IMR-90 (cell line): ENCODE results near the gene SH2D6. TPM values are rescaled to one million over a fixed set of nuclear protein-coding genes. Genes with fewer than 3 reads are reported as not detected.

Source experiments
- ATAC-seq: fragments of 200-7000 bp; cut with Tn5 transposase; 2 replicates; pipeline ENCODE4 v1.9.1; 2020; ENCODE audit warnings: low read depth, mild to moderate bottlenecking, moderate library complexity
- BruUV-seq: library from RNA; stranded (reverse); fragments of 400-500 nt; replicated peaks from 2 replicates; lab custom pipeline; 2021; lab: Mats Ljungman, UMichigan
- CTCF ChIA-PET: fragments of 300-600 bp; formaldehyde crosslinking; extraction: SDS; loops from one replicate; lab custom pipeline; 2021; ENCODE audit warnings: antibody characterized with exemption; lab: Yijun Ruan, JAX
- POLR2A ChIA-PET: fragments of 300-600 bp; sonication (Branson Sonifier 250); formaldehyde crosslinking; loops from one replicate; lab custom pipeline; 2022; ENCODE audit warnings: antibody characterized with exemption; ENCODE audit not compliant: unreplicated experiment; lab: Charles Lee
- DNase-seq: peaks from one replicate; pipeline ENCODE4 v3.0.0; 2013
- H2AFZ ChIP-seq: replicated peaks from 2 replicates; pipeline ENCODE3; 2013; ENCODE audit warnings: low read length, mild to moderate bottlenecking; ENCODE audit not compliant: poor library complexity
- H2AK5ac ChIP-seq: 2 replicates; pipeline ENCODE4 v1.6.1; 2013; ENCODE audit warnings: low read depth, low read length, inconsistent platforms
- H2AK9ac ChIP-seq: replicated peaks from 2 replicates; pipeline ENCODE3; 2013; ENCODE audit warnings: mild to moderate bottlenecking, low read depth, low read length, moderate library complexity; ENCODE audit not compliant: poor library complexity
- H2BK120ac ChIP-seq: 2 replicates; pipeline ENCODE4 v1.6.1; 2013; ENCODE audit warnings: low read depth, low read length, inconsistent platforms
- H2BK15ac ChIP-seq: 3 replicates; pipeline ENCODE4 v1.6.1; 2013; ENCODE audit warnings: low read depth, low read length, inconsistent platforms
- H2BK20ac ChIP-seq: 2 replicates; pipeline ENCODE4 v1.6.1; 2013; ENCODE audit warnings: low read depth, mild to moderate bottlenecking, inconsistent platforms, low read length, moderate library complexity
- H2BK5ac ChIP-seq: 2 replicates; pipeline ENCODE4 v1.6.1; 2013; ENCODE audit warnings: mild to moderate bottlenecking, low read depth, low read length, inconsistent platforms; ENCODE audit not compliant: poor library complexity, severe bottlenecking
- H3K14ac ChIP-seq: replicated peaks from 2 replicates; pipeline ENCODE4 v1.6.1; 2013; ENCODE audit warnings: low read depth, low read length, inconsistent platforms
- H3K18ac ChIP-seq: 2 replicates; pipeline ENCODE4 v1.6.1; 2013; ENCODE audit warnings: low read depth, low read length, control low read depth
- H3K23ac ChIP-seq: 2 replicates; pipeline ENCODE4 v1.6.1; 2013; ENCODE audit warnings: low read depth, low read length, inconsistent platforms
- H3K27ac ChIP-seq: 2 replicates; pipeline ENCODE4 v1.5.1; 2013; ENCODE audit warnings: mild to moderate bottlenecking, control low read depth, low read length; ENCODE audit not compliant: insufficient read depth
- H3K27me3 ChIP-seq: 2 replicates; pipeline ENCODE4 v1.6.1; 2013; ENCODE audit warnings: low read length; ENCODE audit not compliant: control insufficient read depth, insufficient read depth
- H3K36me3 ChIP-seq: 2 replicates; pipeline ENCODE4 v1.6.1; 2013; ENCODE audit warnings: low read length, mixed read lengths; ENCODE audit not compliant: control insufficient read depth, insufficient read depth
- H3K4ac ChIP-seq: 2 replicates; pipeline ENCODE4 v1.6.1; 2013; ENCODE audit warnings: low read depth, low read length, inconsistent platforms
- H3K4me1 ChIP-seq: 2 replicates; pipeline ENCODE4 v1.6.1; 2013; ENCODE audit warnings: low read length, mixed read lengths; ENCODE audit not compliant: control insufficient read depth, insufficient read depth
- H3K4me2 ChIP-seq: 2 replicates; pipeline ENCODE4 v1.6.1; 2013; ENCODE audit warnings: low read depth, mild to moderate bottlenecking, control low read depth, low read length, moderate library complexity
- H3K4me3 ChIP-seq: 2 replicates; pipeline ENCODE4 v1.5.1; 2013; ENCODE audit warnings: low read depth, mild to moderate bottlenecking, control low read depth, low read length, moderate library complexity; ENCODE audit not compliant: insufficient read depth
- H3K56ac ChIP-seq: 2 replicates; pipeline ENCODE4 v1.6.1; 2013; ENCODE audit warnings: low read length, inconsistent platforms; ENCODE audit not compliant: insufficient read depth; ENCODE audit errors: extremely low read depth
- H3K79me1 ChIP-seq, 2 experiments: 2 replicates each; pipeline ENCODE4 v1.6.1; 2013; ENCODE audit warnings: low read length in 2 of 2, inconsistent platforms in 1 of 2, low read depth in 1 of 2
- H3K9ac ChIP-seq: 2 replicates; pipeline ENCODE4 v1.6.1; 2013; ENCODE audit warnings: low read depth, low read length, control low read depth
- H3K9me1 ChIP-seq: 2 replicates; pipeline ENCODE4 v1.6.1; 2013; ENCODE audit warnings: low read length, inconsistent platforms; ENCODE audit not compliant: insufficient read depth
- H3K9me3 ChIP-seq: 2 replicates; pipeline ENCODE4 v1.6.1; 2013; ENCODE audit warnings: low read length; ENCODE audit not compliant: control insufficient read depth, insufficient read depth
- H4K20me1 ChIP-seq: 2 replicates; pipeline ENCODE4 v1.6.1; 2013; ENCODE audit warnings: low read length, inconsistent platforms; ENCODE audit not compliant: insufficient read depth
- H4K5ac ChIP-seq: 2 replicates; pipeline ENCODE4 v1.6.1; 2013; ENCODE audit warnings: mild to moderate bottlenecking, low read depth, low read length, control low read depth
- H4K8ac ChIP-seq, 2 experiments: 2 replicates each; pipeline ENCODE4 v1.6.1; 2013; ENCODE audit warnings: low read depth in 2 of 2, low read length in 2 of 2, control low read depth in 1 of 2, inconsistent platforms in 1 of 2
- H4K91ac ChIP-seq: 2 replicates; pipeline ENCODE4 v1.6.1; 2013; ENCODE audit warnings: low read depth, low read length, inconsistent platforms; ENCODE audit not compliant: insufficient read depth
- BHLHE40 ChIP-seq: fragments of 150-350 bp; IDR thresholded peaks from 2 replicates; pipeline ENCODE4 v1.6.1; 2016; ENCODE audit warnings: mild to moderate bottlenecking, low read depth, low read length
- CEBPB ChIP-seq: IDR thresholded peaks from 2 replicates; pipeline ENCODE4 v1.6.1; 2012; ENCODE audit warnings: low read depth, low read length, improper control_type of control experiment
- CHD1 ChIP-seq: IDR thresholded peaks from 2 replicates; pipeline ENCODE4 v1.6.1; 2012; ENCODE audit warnings: low read depth, low read length, improper control_type of control experiment
- FOS ChIP-seq: fragments of 150-350 bp; IDR thresholded peaks from 2 replicates; pipeline ENCODE4 v1.6.1; 2016; ENCODE audit warnings: low read depth, low read length
- MAFK ChIP-seq: IDR thresholded peaks from 2 replicates; pipeline ENCODE4 v1.6.1; 2012; ENCODE audit warnings: low read depth, low read length, improper control_type of control experiment
- MAZ ChIP-seq: IDR thresholded peaks from 2 replicates; pipeline ENCODE4 v1.6.1; 2012; ENCODE audit warnings: low read depth, mild to moderate bottlenecking, low read length, improper control_type of control experiment, moderate library complexity, borderline replicate concordance
- MXI1 ChIP-seq: IDR thresholded peaks from 2 replicates; pipeline ENCODE4 v1.6.1; 2012; ENCODE audit warnings: low read depth, mild to moderate bottlenecking, low read length, moderate library complexity, borderline replicate concordance
- NFE2L2 ChIP-seq: fragments of 150-350 bp; IDR thresholded peaks from 2 replicates; pipeline ENCODE4 v1.6.1; 2016; ENCODE audit warnings: low read depth, mild to moderate bottlenecking, low read length
- POLR2A ChIP-seq: IDR thresholded peaks from 2 replicates; pipeline ENCODE4 v1.6.1; 2012; ENCODE audit warnings: mild to moderate bottlenecking, low read depth, low read length
- RAD21 ChIP-seq: IDR thresholded peaks from 2 replicates; pipeline ENCODE4 v1.6.1; 2012; ENCODE audit warnings: low read length, improper control_type of control experiment
- RCOR1 ChIP-seq: IDR thresholded peaks from 2 replicates; pipeline ENCODE4 v1.6.1; 2012; ENCODE audit warnings: mild to moderate bottlenecking, low read length, improper control_type of control experiment; ENCODE audit not compliant: insufficient replicate concordance
- RFX5 ChIP-seq: IDR thresholded peaks from 2 replicates; pipeline ENCODE4 v1.8.0; 2012; ENCODE audit warnings: low read depth, mild to moderate bottlenecking, low read length, moderate library complexity
- SMC3 ChIP-seq: fragments of 150-350 bp; IDR thresholded peaks from 2 replicates; pipeline ENCODE4 v1.6.1; 2016; ENCODE audit warnings: low read depth, mild to moderate bottlenecking, antibody characterized with exemption, low read length, moderate library complexity
- WGBS, 2 experiments: methylation state at CpG; one replicate each; pipeline versions ENCODE4 v1.1.5 to v1.1.7; 2013; ENCODE audit warnings: missing lambda C conversion rate in 2 of 2; ENCODE audit not compliant: insufficient read length in 1 of 2; ENCODE audit errors: extremely low coverage in 2 of 2; 5-methylcytosine and 5-hydroxymethylcytosine counted together
- dilution Hi-C: fragments of 300-500 bp; cut with HindIII; formaldehyde crosslinking; loops from one replicate; pipeline ENCODE4 v1.14.3; 2018; ENCODE audit warnings: low sequenced_read_pairs; ENCODE audit not compliant: unreplicated experiment
- in situ Hi-C: fragments of 300-500 bp; cut with MboI; formaldehyde crosslinking; loops from 3 replicates; pipeline ENCODE4 v1.14.3; 2019; ENCODE audit warnings: low sequenced_read_pairs, inconsistent platforms, mixed read lengths
- intact Hi-C: fragments of 100-400 bp; cut with micrococcal nuclease; formaldehyde crosslinking; loops from 2 replicates; pipeline ENCODE4 v1.10.0; 2022
- polyA plus RNA-seq, 3 experiments: library from polyadenylated mRNA; depleted of rRNA; stranded (reverse); fragments of >200 nt; gene quantifications; 2 replicates each; pipeline ENCODE4 v1.2.3, GENCODE V29; 2012; ENCODE audit warnings: low replicate concordance in 1 of 3
- total RNA-seq: library from RNA; depleted of rRNA; stranded (reverse); fragments of >200 nt; gene quantifications from 2 replicates; pipeline ENCODE4 v1.2.3, GENCODE V29; 2012
- TF ChIP-seq, protein P1 (sequence below): conservative IDR thresholded peaks from 2 replicates; pipeline ENCODE4 v1.5.1; 2012; ENCODE audit warnings: mild to moderate bottlenecking, low read depth, low read length, improper control_type of control experiment
- TF ChIP-seq, protein P2 (sequence below): fragments of 150-350 bp; IDR thresholded peaks from 2 replicates; pipeline ENCODE4 v1.6.1; 2016; ENCODE audit warnings: low read depth, mild to moderate bottlenecking, low read length, moderate library complexity, borderline replicate concordance
- TF ChIP-seq, protein P3 (sequence below): fragments of 150-350 bp; IDR thresholded peaks from 2 replicates; pipeline ENCODE4 v1.6.1; 2017; ENCODE audit warnings: mild to moderate bottlenecking, antibody characterized with exemption, low read length, low read depth

Gene SH2D6
- total and polyA plus RNA-seq, 2 of the 4 experiments (the other 2 are of a cell fraction), result 0.32 to 0.36 TPM

- Histone ChIP-seq H3K23ac (no peak overlapping the region), H3K79me1 (no peaks in the 10 kb centered on the region), H3K14ac (no peak overlapping the region), H4K5ac (no peak overlapping the region), H2BK15ac (no peak overlapping the region), H3K9me3 (no peaks in the 10 kb centered on the region), H3K4me2 (no peak overlapping the region), H3K36me3 (peaks cover 36% of the 10 kb centered on the region), H4K91ac (no peak overlapping the region), H2BK5ac (no peak overlapping the region), H2AFZ (no peak overlapping the region), H3K4me3 (no peak overlapping the region), H2BK120ac (no peak overlapping the region), H3K27me3 (no peaks in the 10 kb centered on the region), H2BK20ac (no peak overlapping the region), H4K20me1 (no peaks in the 10 kb centered on the region), H3K18ac (no peak overlapping the region), H2AK9ac (no peak overlapping the region), H3K9me1 (peaks cover 1% of the 10 kb centered on the region; the same call in 1 of the 2 replicates), H4K8ac (no peak overlapping the region), H3K4ac (no peak overlapping the region), H2AK5ac (no peak overlapping the region), H3K9ac (no peak overlapping the region), H3K56ac (no peak overlapping the region), H3K4me1 (peaks cover 2% of the 10 kb centered on the region), H3K27ac (no peak overlapping the region)
- 83% methylated on average over 1 of the region's 9 CpGs; no CpG with 5 or more reads in 1 of the 2 experiments for WGBS, 2 experiments
- BruUV-seq, result no TSS peak
- CTCF ChIA-PET, result no interaction called here
- in situ Hi-C loops (no loop called here), dilution Hi-C loops (no loop called here), intact Hi-C loops (no loop called here)
- no peak for ATAC-seq
- TF ChIP-seq SMC3 (no peak), NFE2L2 (no peak), RFX5 (no peak), CEBPB (no peak), FOS (no peak), MAFK (no peak), MAZ (no peak), MXI1 (no peak), BHLHE40 (no peak), RAD21 (no peak), RCOR1 (no peak), POLR2A (no peak), CHD1 (no peak)
- TF ChIP-seq, protein P1, sequence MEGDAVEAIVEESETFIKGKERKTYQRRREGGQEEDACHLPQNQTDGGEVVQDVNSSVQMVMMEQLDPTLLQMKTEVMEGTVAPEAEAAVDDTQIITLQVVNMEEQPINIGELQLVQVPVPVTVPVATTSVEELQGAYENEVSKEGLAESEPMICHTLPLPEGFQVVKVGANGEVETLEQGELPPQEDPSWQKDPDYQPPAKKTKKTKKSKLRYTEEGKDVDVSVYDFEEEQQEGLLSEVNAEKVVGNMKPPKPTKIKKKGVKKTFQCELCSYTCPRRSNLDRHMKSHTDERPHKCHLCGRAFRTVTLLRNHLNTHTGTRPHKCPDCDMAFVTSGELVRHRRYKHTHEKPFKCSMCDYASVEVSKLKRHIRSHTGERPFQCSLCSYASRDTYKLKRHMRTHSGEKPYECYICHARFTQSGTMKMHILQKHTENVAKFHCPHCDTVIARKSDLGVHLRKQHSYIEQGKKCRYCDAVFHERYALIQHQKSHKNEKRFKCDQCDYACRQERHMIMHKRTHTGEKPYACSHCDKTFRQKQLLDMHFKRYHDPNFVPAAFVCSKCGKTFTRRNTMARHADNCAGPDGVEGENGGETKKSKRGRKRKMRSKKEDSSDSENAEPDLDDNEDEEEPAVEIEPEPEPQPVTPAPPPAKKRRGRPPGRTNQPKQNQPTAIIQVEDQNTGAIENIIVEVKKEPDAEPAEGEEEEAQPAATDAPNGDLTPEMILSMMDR, result no peak
- TF ChIP-seq, protein P2, sequence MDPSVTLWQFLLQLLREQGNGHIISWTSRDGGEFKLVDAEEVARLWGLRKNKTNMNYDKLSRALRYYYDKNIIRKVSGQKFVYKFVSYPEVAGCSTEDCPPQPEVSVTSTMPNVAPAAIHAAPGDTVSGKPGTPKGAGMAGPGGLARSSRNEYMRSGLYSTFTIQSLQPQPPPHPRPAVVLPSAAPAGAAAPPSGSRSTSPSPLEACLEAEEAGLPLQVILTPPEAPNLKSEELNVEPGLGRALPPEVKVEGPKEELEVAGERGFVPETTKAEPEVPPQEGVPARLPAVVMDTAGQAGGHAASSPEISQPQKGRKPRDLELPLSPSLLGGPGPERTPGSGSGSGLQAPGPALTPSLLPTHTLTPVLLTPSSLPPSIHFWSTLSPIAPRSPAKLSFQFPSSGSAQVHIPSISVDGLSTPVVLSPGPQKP, result no peak
- TF ChIP-seq, protein P3, sequence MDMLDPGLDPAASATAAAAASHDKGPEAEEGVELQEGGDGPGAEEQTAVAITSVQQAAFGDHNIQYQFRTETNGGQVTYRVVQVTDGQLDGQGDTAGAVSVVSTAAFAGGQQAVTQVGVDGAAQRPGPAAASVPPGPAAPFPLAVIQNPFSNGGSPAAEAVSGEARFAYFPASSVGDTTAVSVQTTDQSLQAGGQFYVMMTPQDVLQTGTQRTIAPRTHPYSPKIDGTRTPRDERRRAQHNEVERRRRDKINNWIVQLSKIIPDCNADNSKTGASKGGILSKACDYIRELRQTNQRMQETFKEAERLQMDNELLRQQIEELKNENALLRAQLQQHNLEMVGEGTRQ, result no peak
- no peak for DNase-seq
- POLR2A ChIA-PET, result no interaction called here
Measured at GRCh38 chr2:85388878-85389538, 29.5 kb upstream of the SH2D6 start.
